Loucy (cell line): ENCODE measurements around the gene PTCH1.

ENCODE experiments used
- H2AFZ ChIP-seq: fragments of 200-600 bp; sonication (generic); 2 replicates; pipeline ENCODE4 v1.6.0; 2016; ENCODE audit warnings: antibody characterized with exemption, mild to moderate bottlenecking, low read length, moderate library complexity
- H3F3A ChIP-seq: fragments of 200-600 bp; 2 replicates; pipeline ENCODE4 v1.6.0; 2016; ENCODE audit warnings: antibody characterized with exemption, low read depth, mild to moderate bottlenecking
- H3K27me3 ChIP-seq: fragments of 200-600 bp; sonication (generic); 2 replicates; pipeline ENCODE4 v1.6.1; 2014; ENCODE audit warnings: low read length, mild to moderate bottlenecking; ENCODE audit not compliant: insufficient read depth, poor library complexity, severe bottlenecking
- H3K36me3 ChIP-seq: fragments of 200-600 bp; sonication (generic); 2 replicates; pipeline ENCODE4 v1.6.1; 2016; ENCODE audit warnings: low read length; ENCODE audit not compliant: insufficient read depth
- H3K4me1 ChIP-seq: fragments of 200-600 bp; sonication (generic); 2 replicates; pipeline ENCODE4 v1.5.1; 2014; ENCODE audit warnings: low read length, mild to moderate bottlenecking; ENCODE audit not compliant: insufficient read depth, poor library complexity, severe bottlenecking
- H3K4me2 ChIP-seq: fragments of 200-600 bp; sonication (generic); 2 replicates; pipeline ENCODE4 v1.6.0; 2014; ENCODE audit warnings: antibody characterized with exemption, low read length, low read depth, mild to moderate bottlenecking; ENCODE audit not compliant: poor library complexity, severe bottlenecking
- H3K4me3 ChIP-seq: fragments of 200-600 bp; sonication (generic); 2 replicates; pipeline ENCODE4 v1.5.1; 2014; ENCODE audit warnings: low read length, mild to moderate bottlenecking, mixed read lengths; ENCODE audit not compliant: poor library complexity, severe bottlenecking
- H3K79me2 ChIP-seq: fragments of 200-600 bp; sonication (generic); 2 replicates; pipeline ENCODE4 v1.6.1; 2014; ENCODE audit warnings: low read length; ENCODE audit not compliant: insufficient read depth
- H3K9ac ChIP-seq: fragments of 200-600 bp; sonication (generic); 2 replicates; pipeline ENCODE4 v1.6.0; 2014; ENCODE audit warnings: mild to moderate bottlenecking, low read depth, low read length, moderate library complexity; ENCODE audit not compliant: poor library complexity, severe bottlenecking
- H3K9me2 ChIP-seq: fragments of 200-600 bp; sonication (generic); replicated peaks from 2 replicates; pipeline ENCODE4 v1.6.1; 2016; ENCODE audit warnings: low read depth, low read length, mixed read lengths
- H3K9me3 ChIP-seq: fragments of 200-600 bp; sonication (generic); 2 replicates; pipeline ENCODE4 v1.6.1; 2014; ENCODE audit warnings: mild to moderate bottlenecking, antibody characterized with exemption, low read length, low read depth; ENCODE audit not compliant: insufficient read depth
- H4K20me1 ChIP-seq: fragments of 200-600 bp; sonication (generic); 2 replicates; pipeline ENCODE4 v1.6.0; 2014; ENCODE audit warnings: antibody characterized with exemption, low read length, mild to moderate bottlenecking; ENCODE audit not compliant: insufficient read depth, poor library complexity, severe bottlenecking
- CTCF ChIP-seq: fragments of 200-600 bp; sonication (generic); conservative IDR thresholded peaks from 2 replicates; pipeline ENCODE4 v1.5.1; 2014; ENCODE audit warnings: mild to moderate bottlenecking, antibody characterized with exemption, low read length
- EZH2phosphoT487 ChIP-seq: fragments of 200-600 bp; IDR thresholded peaks from 2 replicates; pipeline ENCODE4 v1.6.1; 2018; ENCODE audit warnings: antibody characterized with exemption, mild to moderate bottlenecking, moderate library complexity, borderline replicate concordance

The PTCH1 gene

GRCh38 chr9:95452176-95452575 is 64.6 kb downstream of the PTCH1 start:
- H3K27me3 ChIP-seq = no peaks in the 10 kb centered on the region
- H3F3A ChIP-seq = no peaks in the 10 kb centered on the region
- no peak overlapping the region for H3K4me3 ChIP-seq
- peaks cover 34% of the 10 kb centered on the region for H3K4me1 ChIP-seq
- H3K79me2 ChIP-seq = no peaks in the 10 kb centered on the region
- TF ChIP-seq CTCF (no peak), EZH2phosphoT487 (no peak)
- no peak overlapping the region for H3K9ac ChIP-seq
- H3K36me3 ChIP-seq = no peaks in the 10 kb centered on the region
- H3K4me2 ChIP-seq = no peak overlapping the region
- H4K20me1 ChIP-seq = no peaks in the 10 kb centered on the region
- H2AFZ ChIP-seq = no peak overlapping the region
- H3K9me3 ChIP-seq = no peaks in the 10 kb centered on the region
- no peaks in the 10 kb centered on the region for H3K9me2 ChIP-seq

- Histone ChIP-seq H3K9me2 (no peaks in the 10 kb centered on the region), H3K36me3 (no peaks in the 10 kb centered on the region), H2AFZ (no peak overlapping the region), H3K79me2 (no peaks in the 10 kb centered on the region), H3K27me3 (no peaks in the 10 kb centered on the region), H4K20me1 (no peaks in the 10 kb centered on the region), H3K4me3 (no peak overlapping the region), H3K9ac (no peak overlapping the region), H3F3A (no peaks in the 10 kb centered on the region), H3K9me3 (no peaks in the 10 kb centered on the region), H3K4me2 (no peak overlapping the region), H3K4me1 (peaks cover 44% of the 10 kb centered on the region)
- TF ChIP-seq CTCF (no peak), EZH2phosphoT487 (no peak)
Observed at GRCh38 chr9:95451065-95451426, 65.7 kb downstream of the PTCH1 start.

- H2AFZ ChIP-seq = no peak overlapping the region
- H3K36me3 ChIP-seq = no peaks in the 10 kb centered on the region
- H4K20me1 ChIP-seq = no peaks in the 10 kb centered on the region
- no peaks in the 10 kb centered on the region for H3F3A ChIP-seq
- no peak for TF ChIP-seq CTCF
- TF ChIP-seq EZH2phosphoT487 = no peak
- H3K27me3 ChIP-seq = no peaks in the 10 kb centered on the region
- no peaks in the 10 kb centered on the region for H3K9me2 ChIP-seq
- H3K4me2 ChIP-seq = no peak overlapping the region
- no peak overlapping the region for H3K9ac ChIP-seq
- H3K4me3 ChIP-seq = no peak overlapping the region
- H3K4me1 ChIP-seq = peaks cover 44% of the 10 kb centered on the region
- no peaks in the 10 kb centered on the region for H3K9me3 ChIP-seq
- H3K79me2 ChIP-seq = no peaks in the 10 kb centered on the region
Observed at GRCh38 chr9:95450171-95451064, 66.4 kb downstream of the PTCH1 start.
